CD14-positive monocyte (primary cell): ENCODE data around the gene PDHA1. TPM values are rescaled to one million over a fixed set of nuclear protein-coding genes. Genes with fewer than 3 reads are reported as not detected.

ENCODE experiments used
- DNase-seq, 3 donors: peaks; one replicate each; pipeline ENCODE4 v3.0.0-alpha.2; 2011 to 2022
- H2AFZ ChIP-seq: 2 replicates; pipeline ENCODE4 v1.6.0; 2012; ENCODE audit warnings: mild to moderate bottlenecking, low read depth, low read length, inconsistent platforms; ENCODE audit not compliant: insufficient read depth, poor library complexity, severe bottlenecking
- H3K27ac ChIP-seq, 2 donors: 1 replicate in 1 of 2; 2 replicates in 1 of 2; pipeline ENCODE4 v1.5.1; 2012 to 2013; ENCODE audit warnings: low read length in 2 of 2, control low read depth in 1 of 2, inconsistent platforms in 1 of 2, low read depth in 1 of 2, mild to moderate bottlenecking in 1 of 2
- H3K27me3 ChIP-seq, 2 donors: one replicate each; pipeline versions ENCODE4 v1.6.0 to v1.6.1; 2011 to 2013; ENCODE audit warnings: low read length in 2 of 2; ENCODE audit not compliant: control insufficient read depth in 2 of 2, insufficient read depth in 2 of 2
- H3K36me3 ChIP-seq, 2 donors: replicated peaks in 1 of 2; 1 replicate in 1 of 2; 2 replicates in 1 of 2; pipeline versions ENCODE4 v1.5.1 to v1.6.1; 2012 to 2013; ENCODE audit warnings: low read length in 2 of 2, control low read depth in 1 of 2, inconsistent platforms in 1 of 2, mild to moderate bottlenecking in 1 of 2; ENCODE audit not compliant: insufficient read depth in 2 of 2, control insufficient read depth in 1 of 2
- H3K4me1 ChIP-seq, 2 donors: 1 replicate in 1 of 2; 2 replicates in 1 of 2; pipeline versions ENCODE4 v1.5.1 to v1.6.1; 2012 to 2013; ENCODE audit warnings: low read length in 2 of 2, control low read depth in 1 of 2, inconsistent platforms in 1 of 2, mild to moderate bottlenecking in 1 of 2, moderate library complexity in 1 of 2; ENCODE audit not compliant: insufficient read depth in 2 of 2, control insufficient read depth in 1 of 2
- H3K4me2 ChIP-seq: replicated peaks from 2 replicates; pipeline ENCODE3; 2012; ENCODE audit warnings: low read length, moderate library complexity, mild to moderate bottlenecking; ENCODE audit not compliant: poor library complexity, severe bottlenecking; ENCODE audit errors: extremely low read depth
- H3K4me3 ChIP-seq, 3 experiments: fragments of 200-600 bp in 1 of 3; sonication (generic) in 1 of 3; replicated peaks in 1 of 3; 1 replicate in 2 of 3; 2 replicates in 1 of 3; pipeline ENCODE4 v1.5.1; 2011 to 2013; ENCODE audit warnings: low read length in 3 of 3, mild to moderate bottlenecking in 3 of 3, control low read depth in 2 of 3, low read depth in 2 of 3, inconsistent platforms in 1 of 3, moderate library complexity in 1 of 3
- H3K79me2 ChIP-seq: 2 replicates; pipeline ENCODE4 v1.6.0; 2012; ENCODE audit warnings: mild to moderate bottlenecking, control low read depth, inconsistent platforms, low read length, moderate library complexity; ENCODE audit not compliant: insufficient read depth
- H3K9ac ChIP-seq: 2 replicates; pipeline ENCODE4 v1.6.0; 2017; ENCODE audit warnings: low read length, mild to moderate bottlenecking; ENCODE audit not compliant: insufficient read depth, poor library complexity, severe bottlenecking
- H3K9me3 ChIP-seq, 2 donors: replicated peaks in 1 of 2; 1 replicate in 1 of 2; 2 replicates in 1 of 2; pipeline versions ENCODE4 v1.5.1 to v1.6.1; 2012 to 2013; ENCODE audit warnings: low read length in 2 of 2, control low read depth in 1 of 2; ENCODE audit not compliant: control insufficient read depth in 1 of 2, insufficient read depth in 1 of 2
- H4K20me1 ChIP-seq: 2 replicates; pipeline ENCODE4 v1.6.0; 2012; ENCODE audit warnings: mild to moderate bottlenecking, low read length, control low read depth, moderate library complexity; ENCODE audit not compliant: insufficient read depth
- H3K27ac Mint-ChIP-seq, 7 donors: one replicate each; pipeline ENCODE4 v1.8.0; 2020; ENCODE audit warnings: mild to moderate bottlenecking in 7 of 7, mixed read lengths in 7 of 7, moderate library complexity in 6 of 7, inconsistent platforms in 2 of 7
- H3K27me3 Mint-ChIP-seq, 3 donors: one replicate each; pipeline ENCODE4 v1.8.0; 2021 to 2022; ENCODE audit warnings: low read depth in 3 of 3, mild to moderate bottlenecking in 3 of 3, mixed read lengths in 3 of 3, moderate library complexity in 3 of 3, inconsistent platforms in 1 of 3
- H3K36me3 Mint-ChIP-seq, 2 donors: one replicate each; pipeline ENCODE4 v1.8.0; 2020; ENCODE audit warnings: mixed read lengths in 2 of 2, inconsistent platforms in 1 of 2, mild to moderate bottlenecking in 1 of 2
- H3K4me1 Mint-ChIP-seq: one replicate; pipeline ENCODE4 v1.8.0; 2020; ENCODE audit warnings: mild to moderate bottlenecking, mixed read lengths
- H3K4me3 Mint-ChIP-seq, 2 donors: one replicate each; pipeline ENCODE4 v1.8.0; 2020; ENCODE audit warnings: mild to moderate bottlenecking in 2 of 2, mixed read lengths in 2 of 2, moderate library complexity in 1 of 2
- H3K9me3 Mint-ChIP-seq, 7 donors: one replicate each; pipeline ENCODE4 v1.8.0; 2020 to 2022; ENCODE audit warnings: mixed read lengths in 7 of 7, mild to moderate bottlenecking in 6 of 7, moderate library complexity in 6 of 7, inconsistent platforms in 2 of 7
- CTCF ChIP-seq: fragments of 200-600 bp; IDR thresholded peaks from one replicate; pipeline ENCODE4 v1.8.0; 2022; ENCODE audit warnings: antibody characterized with exemption, mild to moderate bottlenecking
- WGBS: methylation state at CpG from one replicate; pipeline ENCODE4 v1.1.5; 2013; ENCODE audit warnings: missing lambda C conversion rate; ENCODE audit not compliant: insufficient coverage; 5-methylcytosine and 5-hydroxymethylcytosine counted together
- intact Hi-C, 2 donors: fragments of 100-400 bp; cut with micrococcal nuclease; formaldehyde crosslinking; loops; one replicate each; pipeline versions ENCODE4 v1.15.0 to v1.15.1; 2023
- polyA plus RNA-seq, 3 donors: library from polyadenylated mRNA; depleted of rRNA in 1 of 3; unstranded in 2 of 3; stranded (reverse) in 1 of 3; fragments of 300-500 nt in 2 of 3; fragments of >200 nt in 1 of 3; fragmentation: Illumina TruSeq in 2 of 3; gene quantifications; 1 replicate in 2 of 3; 2 replicates in 1 of 3; pipeline ENCODE4 v1.2.3, GENCODE V29; 2012 to 2021

Gene PDHA1
- polyA plus RNA-seq, 3 donors, result 56.0 to 76.3 (median 74.8) TPM

GRCh38 chrX:19372170-19372546, 28.4 kb downstream of the PDHA1 start:
- Histone ChIP-seq H3K79me2 (no peaks in the 10 kb centered on the region), H2AFZ (peak overlapping the region; percentile 76), H3K36me3 (no peaks in the 10 kb centered on the region), H3K4me2 (peak overlapping the region; percentile 75), H3K27ac (no peak overlapping the region), H3K9ac (no peak overlapping the region), H3K4me3 (peak overlapping the region; percentile 12 to 71 (median 41)), H3K27me3 (no peaks in the 10 kb centered on the region), H3K9me3 (no peaks in the 10 kb centered on the region), H4K20me1 (no peaks in the 10 kb centered on the region), H3K4me1 (peaks cover 12 to 16% of the 10 kb centered on the region in 2 donors)
- peak; percentile 50 to 55 (median 52) for DNase-seq
- Mint-ChIP-seq H3K4me1 (peaks cover 16% of the 10 kb centered on the region), H3K27ac (peak overlapping the region in 3 of 7 donors; percentile 10 to 78 (median 66)), H3K27me3 (peaks cover 0 to 10% (median 3%) of the 10 kb centered on the region in 3 donors), H3K4me3 (peak overlapping the region; percentile 77 to 92), H3K9me3 (no peaks in the 10 kb centered on the region), H3K36me3 (no peaks in the 10 kb centered on the region)
- peak; percentile 62 for TF ChIP-seq CTCF
- 3% methylated on average over 5 of the region's 9 CpGs for WGBS
- intact Hi-C loops, result no loop called here

GRCh38 chrX:19372547-19373331, 29.0 kb downstream of the PDHA1 start:
- Histone ChIP-seq H3K27me3 (no peaks in the 10 kb centered on the region), H3K9me3 (no peaks in the 10 kb centered on the region), H3K9ac (no peak overlapping the region), H4K20me1 (no peaks in the 10 kb centered on the region), H3K36me3 (no peaks in the 10 kb centered on the region), H3K27ac (no peak overlapping the region), H2AFZ (peak overlapping the region; percentile 76), H3K4me3 (peak overlapping the region; percentile 12 to 71 (median 41)), H3K79me2 (no peaks in the 10 kb centered on the region), H3K4me2 (peak overlapping the region; percentile 75), H3K4me1 (peaks cover 12 to 16% of the 10 kb centered on the region in 2 donors)
- Mint-ChIP-seq H3K36me3 (no peaks in the 10 kb centered on the region), H3K4me3 (peak overlapping the region; percentile 77 to 92), H3K27me3 (peaks cover 0 to 10% (median 4%) of the 10 kb centered on the region in 3 donors), H3K9me3 (peaks cover 0 to 2% (median 0%) of the 10 kb centered on the region in 7 donors), H3K27ac (peak overlapping the region in 4 of 7 donors; percentile 36 to 78 (median 56)), H3K4me1 (peaks cover 16% of the 10 kb centered on the region)
- peak; percentile 15 for TF ChIP-seq CTCF
- intact Hi-C loops, result no loop called here
- WGBS, result 0% methylated on average over 12 of the region's 20 CpGs
- peak; percentile 3 to 25 (median 21) for DNase-seq
